Measurements from ENCODE around the gene SORL1.

SORL1 gene

GRCh38 chr11:121664144-121664543 lies 212.0 kb downstream of the SORL1 start:
- DNase-seq, result no peak

- no peak for DNase-seq
Observed at GRCh38 chr11:121665206-121665838, 213.2 kb downstream of the SORL1 start.

GRCh38 chr11:121667836-121668235 lies 215.7 kb downstream of the SORL1 start:
- DNase-seq, result no peak

GRCh38 chr11:121669422-121669821 lies 217.3 kb downstream of the SORL1 start:
- no peak for DNase-seq

GRCh38 chr11:121670266-121670665 lies 218.2 kb downstream of the SORL1 start:
- DNase-seq, result no peak

- DNase-seq, result no peak
Observed at GRCh38 chr11:121670805-121671282, 218.7 kb downstream of the SORL1 start.

GRCh38 chr11:121671283-121672168 lies 219.4 kb downstream of the SORL1 start:
- peak; percentile 43 for DNase-seq

GRCh38 chr11:121672630-121673487 lies 220.7 kb downstream of the SORL1 start:
- peak; percentile 35 for DNase-seq

- no peak for DNase-seq
Observed at GRCh38 chr11:121681550-121682268, 229.6 kb downstream of the SORL1 start.
